GM21619 (cell line): ENCODE data around the gene CASQ1.

Experiments used
- ATAC-seq: cut with Tn5 transposase; IDR thresholded peaks from one replicate; pipeline ENCODE4 v1.9.1; 2021; ENCODE audit not compliant: unreplicated experiment

Gene CASQ1

DNA sequence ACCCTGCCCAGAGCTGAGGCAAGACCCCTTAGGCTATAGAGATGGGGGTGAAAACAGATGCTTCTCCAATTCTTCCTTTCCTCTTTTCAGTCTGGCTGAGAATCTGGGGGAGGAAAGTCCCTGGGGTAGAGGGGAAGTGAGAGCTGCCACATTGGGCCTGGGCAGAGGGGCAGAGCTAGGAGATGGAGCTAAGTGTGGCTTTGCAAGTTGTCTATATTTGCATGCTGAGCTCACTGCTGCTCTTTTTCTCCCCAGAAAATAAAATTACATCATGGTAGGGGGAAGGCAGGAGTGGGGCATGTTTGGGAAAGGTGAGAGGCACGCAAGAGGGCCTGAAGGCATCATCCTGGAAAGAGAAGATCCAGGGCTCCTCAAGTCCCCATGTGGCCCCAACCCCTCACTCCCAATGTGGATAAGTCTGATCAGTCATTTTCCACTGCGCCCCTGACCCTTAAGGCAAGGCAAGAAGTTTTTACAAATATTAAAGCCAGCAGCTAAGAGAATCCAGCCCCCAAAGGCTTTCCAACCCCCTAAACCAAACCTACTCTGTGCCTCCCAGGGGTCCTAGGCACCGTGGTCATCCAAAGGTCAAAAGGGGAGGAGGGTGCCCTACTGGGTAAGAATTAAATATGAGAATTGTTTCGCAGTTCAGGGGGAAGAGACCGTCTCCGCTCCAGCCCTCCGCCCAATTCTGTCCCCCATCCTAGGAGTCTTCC is 14.3 kb downstream of the CASQ1 start:
- peak; percentile 62 for ATAC-seq

GRCh38 chr1:160205242-160206035 is 15.1 kb downstream of the CASQ1 start, which contains the start of gene PEA15:
Gene PEA15, plus strand, starts transcription at chr1:160205384. Its CDS starts 6,161 bp downstream, at chr1:160211545.
- ATAC-seq = peak; percentile 41

- peak; percentile 30 for ATAC-seq
Observed at GRCh38 chr1:160206036-160206389, 15.6 kb downstream of the CASQ1 start.

DNA sequence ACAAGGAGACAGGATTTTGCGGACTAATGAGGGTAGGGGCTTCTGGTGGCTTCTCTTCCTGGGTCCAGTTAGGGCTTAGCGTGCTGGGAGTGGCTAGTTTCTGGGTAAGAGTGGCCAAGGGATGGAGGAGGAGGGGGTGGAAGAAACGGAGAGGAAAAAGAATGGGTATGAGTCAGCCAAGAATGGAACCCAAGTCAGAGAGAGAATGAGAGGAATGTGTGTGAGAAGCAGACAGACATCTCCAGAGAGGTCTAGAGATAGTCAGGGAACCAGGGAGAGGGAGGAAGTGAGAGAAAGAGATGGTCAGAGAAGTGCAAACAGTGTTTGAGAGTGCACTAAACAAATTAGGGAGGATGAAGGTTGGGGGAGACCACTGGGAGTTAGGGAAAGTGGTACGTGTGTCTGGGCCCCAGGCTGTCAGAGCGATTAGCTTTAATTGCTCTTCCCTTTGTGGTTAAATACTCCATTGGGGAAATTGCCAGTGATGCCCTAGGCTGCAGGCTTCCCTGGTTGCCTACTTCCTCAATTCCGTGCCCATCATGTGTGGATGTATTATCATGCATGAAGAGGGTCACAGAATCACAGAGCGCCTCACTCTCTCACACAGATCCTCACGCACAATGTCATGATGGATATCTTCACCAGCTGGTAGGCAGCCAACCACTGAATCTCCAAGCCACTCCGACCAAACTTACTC is 16.2 kb downstream of the CASQ1 start:
- no peak for ATAC-seq

DNA sequence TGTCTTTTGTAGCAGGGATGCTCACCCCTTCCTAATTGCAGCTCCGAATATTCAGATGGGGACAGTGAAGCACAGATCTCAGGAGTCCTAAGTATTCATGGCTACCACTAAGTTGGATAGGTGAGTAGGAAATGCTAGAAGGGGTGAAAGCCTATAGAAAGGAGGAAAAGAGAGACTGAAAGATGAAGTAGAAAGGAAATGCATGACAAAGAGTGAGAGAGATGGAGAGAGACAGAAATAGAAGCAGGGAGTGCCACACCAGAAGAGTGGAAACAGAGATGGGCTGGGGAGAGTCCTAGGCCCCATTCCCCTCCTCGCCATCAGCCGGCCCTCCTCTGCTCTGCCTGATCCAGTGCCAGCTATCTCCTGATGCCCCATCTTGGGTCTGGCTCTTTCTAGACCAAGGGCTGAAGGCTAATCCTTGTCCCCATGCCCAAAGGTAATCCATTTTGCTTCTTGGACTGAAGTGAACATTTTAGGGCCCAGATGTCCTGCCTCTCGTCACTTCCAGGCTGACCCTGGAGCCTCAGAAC is 16.8 kb downstream of the CASQ1 start:
- no peak for ATAC-seq

DNA sequence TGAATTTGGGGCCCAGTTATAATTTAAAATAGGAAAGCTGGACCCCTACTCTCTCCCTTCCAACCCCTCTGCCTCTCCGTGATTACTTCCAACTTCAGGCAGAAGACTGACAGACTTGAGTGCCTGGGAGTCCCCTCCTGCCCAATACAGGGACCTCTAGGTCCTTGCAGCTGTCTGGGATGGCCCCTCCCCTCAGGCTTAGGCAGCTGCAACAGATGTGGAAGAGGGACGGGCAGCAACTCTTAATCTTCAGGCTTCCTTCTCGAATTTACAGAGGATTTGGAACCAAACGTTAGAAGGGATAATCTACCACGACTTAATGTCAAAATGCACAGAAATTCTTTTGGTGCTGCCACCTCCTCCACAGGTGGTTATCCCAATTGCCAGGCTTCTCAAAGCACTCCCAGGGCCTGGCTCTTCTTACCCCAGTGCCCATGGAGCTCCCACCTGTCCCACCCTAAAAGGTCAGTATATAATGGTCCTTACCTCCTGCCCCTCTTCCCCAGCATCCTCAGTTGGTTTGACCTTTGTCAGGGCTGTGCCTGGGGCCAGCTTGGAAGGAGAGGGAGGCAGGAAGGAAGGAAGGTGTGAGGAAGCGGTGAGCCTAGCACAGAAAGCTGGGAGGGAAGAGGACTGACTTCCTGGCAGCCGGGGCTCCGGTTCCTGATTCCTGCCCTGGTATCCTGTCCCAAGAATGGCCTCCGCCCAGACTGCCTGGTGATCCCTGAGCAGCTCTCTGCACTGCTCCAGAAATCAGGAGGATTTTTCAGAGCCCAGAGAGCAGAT is 17.6 kb downstream of the CASQ1 start:
- ATAC-seq = no peak

- ATAC-seq = no peak
Observed at GRCh38 chr1:160208557-160209320, 18.4 kb downstream of the CASQ1 start.

DNA sequence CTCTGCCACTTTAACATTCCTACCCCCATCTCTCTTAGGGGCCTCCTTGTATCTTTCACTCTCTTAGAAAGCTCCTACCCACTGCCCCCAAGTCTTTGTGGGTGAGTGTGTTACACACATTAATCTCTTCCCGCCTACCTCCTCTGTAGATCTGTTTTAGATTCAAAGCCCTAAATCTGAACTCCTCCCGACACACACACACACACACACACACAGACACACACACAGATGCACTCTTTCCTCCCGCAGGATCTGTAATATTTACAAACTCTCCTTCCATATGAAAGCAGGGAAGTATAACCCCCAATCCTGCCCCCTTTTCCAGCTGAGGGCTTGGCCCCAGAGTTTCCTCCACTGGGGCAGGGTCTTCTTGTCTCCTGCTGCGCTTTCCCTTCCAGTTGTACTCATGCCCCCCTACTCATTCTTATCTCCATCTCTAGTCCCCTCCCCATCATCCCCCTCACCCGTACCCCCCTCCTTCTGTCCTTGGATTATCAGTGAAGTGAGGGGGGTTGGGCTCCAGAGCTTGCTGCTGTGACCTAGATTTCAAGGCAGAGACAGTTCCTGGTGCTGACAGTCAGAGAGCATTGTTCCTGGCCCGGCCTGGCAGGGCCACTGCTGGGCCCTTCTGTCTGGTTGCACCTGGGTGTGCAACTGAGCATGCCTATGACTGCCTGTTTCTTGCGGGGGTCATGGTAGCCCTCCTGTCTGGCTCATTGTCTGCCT is 19.1 kb downstream of the CASQ1 start:
- no peak for ATAC-seq

- ATAC-seq = no peak
Observed at GRCh38 chr1:160210561-160210960, 20.2 kb downstream of the CASQ1 start.

DNA sequence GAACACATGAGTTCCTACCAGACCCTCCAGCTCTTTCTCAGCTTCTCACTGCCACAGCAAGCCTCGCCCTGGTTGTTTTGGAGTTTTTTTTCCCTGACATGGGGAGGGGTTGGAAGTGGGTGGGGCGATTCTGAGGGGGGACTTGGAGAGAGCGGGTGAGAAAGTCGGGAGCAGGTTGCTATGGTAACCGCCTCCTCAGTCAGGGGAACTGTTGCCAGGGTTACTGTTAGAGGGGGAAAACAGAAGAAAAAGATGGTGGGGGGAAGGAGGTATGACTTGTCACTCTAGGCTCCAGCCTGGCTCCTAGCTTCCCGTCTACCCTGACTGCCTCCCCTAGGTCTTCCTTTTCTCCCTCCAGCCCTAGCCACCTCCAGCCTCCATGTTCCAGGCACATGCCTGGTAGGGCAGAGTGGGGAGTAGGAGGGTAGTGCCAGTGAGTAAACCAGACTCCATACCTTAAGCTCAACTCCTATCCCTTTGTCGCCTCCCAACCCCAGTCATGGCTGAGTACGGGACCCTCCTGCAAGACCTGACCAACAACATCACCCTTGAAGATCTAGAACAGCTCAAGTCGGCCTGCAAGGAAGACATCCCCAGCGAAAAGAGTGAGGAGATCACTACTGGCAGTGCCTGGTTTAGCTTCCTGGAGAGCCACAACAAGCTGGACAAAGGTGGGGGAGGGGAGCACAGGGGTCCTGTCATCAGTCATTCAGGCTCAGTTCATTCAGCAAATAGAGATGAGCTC is 20.8 kb downstream of the CASQ1 start:
- no peak for ATAC-seq

- no peak for ATAC-seq
Observed at GRCh38 chr1:160214481-160215140, 24.2 kb downstream of the CASQ1 start.

DNA sequence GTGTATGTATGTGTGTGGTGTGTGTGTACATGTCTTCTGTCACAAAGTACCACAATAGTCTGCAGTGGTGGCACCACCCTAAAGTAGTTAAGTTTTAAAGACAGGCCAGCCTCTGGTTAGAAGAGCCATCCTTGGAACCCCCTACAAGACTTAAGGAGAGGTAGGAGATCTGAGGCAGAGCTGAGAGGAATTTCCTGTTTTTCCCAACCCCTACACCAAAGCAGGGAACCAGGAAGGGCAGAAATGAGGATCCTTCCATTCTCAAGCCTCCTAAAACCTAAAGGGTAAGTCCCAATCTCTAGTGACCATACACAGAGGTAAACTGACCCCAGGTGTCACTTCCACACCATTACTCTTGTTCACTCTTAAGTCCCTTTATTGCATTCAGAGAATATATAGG is 25.9 kb downstream of the CASQ1 start:
- no peak for ATAC-seq

DNA sequence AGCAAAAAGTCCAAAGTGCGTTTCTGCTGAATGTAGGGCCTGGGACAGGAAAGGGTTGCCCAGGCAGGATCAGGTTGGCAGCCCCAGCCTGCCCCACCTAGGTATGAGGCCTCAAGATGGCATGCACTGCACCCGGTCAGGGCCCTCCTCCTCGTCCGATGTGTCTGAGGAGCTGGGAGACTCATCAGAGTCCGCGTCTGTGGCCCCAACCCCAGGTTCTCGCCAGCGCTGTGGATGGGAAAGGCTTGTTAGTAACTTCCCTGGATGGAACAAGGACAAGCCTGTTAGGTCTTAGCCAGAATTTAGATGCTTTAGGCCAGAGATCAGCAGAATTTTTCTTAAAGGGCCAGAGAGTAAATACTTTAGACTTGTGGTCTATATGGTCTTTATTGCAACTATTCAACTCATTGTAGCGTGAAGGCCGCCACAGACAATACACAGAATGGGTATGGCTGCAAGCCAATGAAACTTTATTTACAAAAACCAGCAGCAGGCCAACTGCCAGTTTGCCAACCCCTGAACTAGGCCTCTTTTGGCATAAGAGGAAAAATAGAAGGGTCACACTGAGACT is 27.2 kb downstream of the CASQ1 start:
- no peak for ATAC-seq

GRCh38 chr1:160219062-160219929 is 28.9 kb downstream of the CASQ1 start:
- ATAC-seq = no peak

GRCh38 chr1:160220301-160220700 is 29.9 kb downstream of the CASQ1 start:
- ATAC-seq = no peak

DNA sequence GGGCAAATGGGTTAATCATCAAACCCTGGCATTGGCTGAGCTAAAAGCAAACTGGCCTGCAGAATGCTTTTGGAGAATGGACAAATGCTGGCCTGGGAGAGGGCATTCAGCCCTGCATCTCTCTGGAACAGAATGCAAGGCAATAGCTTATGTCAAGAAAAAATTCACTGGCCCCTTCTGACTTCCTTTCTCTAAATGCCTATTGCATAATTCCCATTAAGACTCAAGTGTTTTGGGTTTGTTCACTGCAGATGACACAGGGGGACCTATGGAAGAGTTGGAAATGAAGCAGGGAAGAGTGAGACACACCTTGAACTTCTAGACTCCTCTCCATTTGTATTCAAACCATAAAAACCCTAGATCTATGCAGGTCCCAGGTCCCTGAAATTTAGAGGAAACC is 30.7 kb downstream of the CASQ1 start:
- no peak for ATAC-seq

- ATAC-seq = no peak
Observed at GRCh38 chr1:160222546-160222945, 32.2 kb downstream of the CASQ1 start.
